Measurements from ENCODE around the gene KLF1.

- TF ChIP-seq CTCF (IDR thresholded peaks at IDR 0.05; ENCODE audit: control extremely low read depth in 1 of 3, insufficient read depth in 1 of 3, low read depth in 1 of 3, low read length in 3 of 3) (no peak), ATF2 (IDR thresholded peaks at IDR 0.05; ENCODE audit: low read length) (no peak), RFX5 (IDR thresholded peaks at IDR 0.05; ENCODE audit: borderline replicate concordance, low read depth, low read length) (no peak), EP300 (IDR thresholded peaks at IDR 0.05; ENCODE audit: borderline replicate concordance in 1 of 2, low read depth in 2 of 2, low read length in 2 of 2) (no peak), SP1 (IDR thresholded peaks at IDR 0.05; ENCODE audit: low read depth, low read length) (0 out of 2 replicates have a peak, but pooled peaks have one; percentile 16), POLR2A (IDR thresholded peaks at IDR 0.05; ENCODE audit: control extremely low read depth in 1 of 2, low read depth in 2 of 2, low read length in 2 of 2) (no peak), YY1 (IDR thresholded peaks at IDR 0.05; ENCODE audit: low read depth, low read length) (no peak), CHD1 (IDR thresholded peaks at IDR 0.05; ENCODE audit: low read depth, low read length) (no peak), TCF12 (IDR thresholded peaks at IDR 0.05; ENCODE audit: low read depth, low read length) (no peak), GABPA (IDR thresholded peaks at IDR 0.05; ENCODE audit: borderline replicate concordance, insufficient read depth, low read length) (no peak), NRF1 (IDR thresholded peaks at IDR 0.05; ENCODE audit: low read depth, low read length) (no peak), HDAC6 (IDR thresholded peaks at IDR 0.05; ENCODE audit: low read depth, low read length) (no peak), SIX5 (IDR thresholded peaks at IDR 0.05; ENCODE audit: low read depth, low read length) (no peak), TEAD4 (IDR thresholded peaks at IDR 0.05; ENCODE audit: low read depth, low read length) (no peak)
These were observed 13.8 kb downstream of the KLF1 start for GRCh38 chr19:12872941-12873890.

All from H1 (cell line).